ENCODE results near the gene HECW1. TPM values are rescaled to one million over a fixed set of nuclear protein-coding genes. Genes with fewer than 3 reads are reported as not detected.

The HECW1 gene
- total RNA-seq, 1 donor from 2014 or later = 4.1 TPM

GRCh38 chr7:43363035-43363791 is 250.8 kb downstream of the HECW1 start:
- DNase-seq (ENCODE audit: low spot score) = peak; percentile 17

GRCh38 chr7:43364391-43364790 is 251.9 kb downstream of the HECW1 start:
- DNase-seq (ENCODE audit: low spot score) = no peak

GRCh38 chr7:43372676-43373355 is 260.4 kb downstream of the HECW1 start:
- DNase-seq (ENCODE audit: low spot score) = no peak

- DNase-seq (ENCODE audit: low spot score) = peak; percentile 94
Measured at GRCh38 chr7:43377196-43377960, 264.9 kb downstream of the HECW1 start.

GRCh38 chr7:43379210-43379609 is 266.8 kb downstream of the HECW1 start:
- no peak for DNase-seq (ENCODE audit: low spot score)

- DNase-seq (ENCODE audit: low spot score) = no peak
Measured at GRCh38 chr7:43384616-43385308, 272.3 kb downstream of the HECW1 start.

GRCh38 chr7:43385309-43385680 is 272.8 kb downstream of the HECW1 start:
- no peak for DNase-seq (ENCODE audit: low spot score)

GRCh38 chr7:43385856-43386255 is 273.4 kb downstream of the HECW1 start:
- no peak for DNase-seq (ENCODE audit: low spot score)

GRCh38 chr7:43387932-43388331 is 275.5 kb downstream of the HECW1 start:
- DNase-seq (ENCODE audit: low spot score) = no peak

- DNase-seq (ENCODE audit: low spot score) = no peak
Measured at GRCh38 chr7:43390576-43390975, 278.1 kb downstream of the HECW1 start.

- no peak for DNase-seq (ENCODE audit: low spot score)
Measured at GRCh38 chr7:43391518-43391917, 279.1 kb downstream of the HECW1 start.

- no peak for DNase-seq (ENCODE audit: low spot score)
Measured at GRCh38 chr7:43392638-43393330, 280.3 kb downstream of the HECW1 start.

- DNase-seq (ENCODE audit: low spot score) = no peak
Measured at GRCh38 chr7:43394441-43395130, 282.1 kb downstream of the HECW1 start.

GRCh38 chr7:43395351-43395750 is 282.9 kb downstream of the HECW1 start:
- DNase-seq (ENCODE audit: low spot score) = no peak

- DNase-seq (ENCODE audit: low spot score) = no peak
Measured at GRCh38 chr7:43396187-43396740, 283.8 kb downstream of the HECW1 start.

- DNase-seq (ENCODE audit: low spot score) = no peak
Measured at GRCh38 chr7:43398831-43399230, 286.4 kb downstream of the HECW1 start.

GRCh38 chr7:43405948-43406347 is 293.5 kb downstream of the HECW1 start:
- DNase-seq (ENCODE audit: low spot score) = peak; percentile 50

- DNase-seq (ENCODE audit: low spot score) = no peak
Measured at GRCh38 chr7:43406961-43407360, 294.5 kb downstream of the HECW1 start.

- DNase-seq (ENCODE audit: low spot score) = no peak
Measured at GRCh38 chr7:43408981-43409380, 296.5 kb downstream of the HECW1 start.

GRCh38 chr7:43417455-43417854 is 305.0 kb downstream of the HECW1 start:
- DNase-seq (ENCODE audit: low spot score) = no peak

Measured in umbilical cord (tissue), 2 donors.